Progenitor cell of endocrine pancreas (in vitro differentiated cells): ENCODE results near the gene FBXW8. TPM values are rescaled to one million over a fixed set of nuclear protein-coding genes. Genes with fewer than 3 reads are reported as not detected.

ENCODE experiments used
- DNase-seq: peaks from one replicate; pipeline ENCODE4 v3.0.0; 2021; ENCODE audit warnings: low spot score; ENCODE audit not compliant: unreplicated experiment
- H3K27ac Mint-ChIP-seq: 2 replicates; pipeline ENCODE4 v1.8.0; 2021; ENCODE audit warnings: mild to moderate bottlenecking, moderate library complexity, mixed read lengths
- H3K27me3 Mint-ChIP-seq: 2 replicates; pipeline ENCODE4 v1.8.0; 2021; ENCODE audit warnings: mixed read lengths
- H3K36me3 Mint-ChIP-seq: 2 replicates; pipeline ENCODE4 v1.8.0; 2022; ENCODE audit warnings: mixed read lengths; ENCODE audit not compliant: insufficient read depth
- H3K4me1 Mint-ChIP-seq: 2 replicates; pipeline ENCODE4 v1.8.0; 2021; ENCODE audit warnings: low read depth, mixed read lengths
- H3K4me3 Mint-ChIP-seq: 2 replicates; pipeline ENCODE4 v1.8.0; 2021; ENCODE audit warnings: low read depth, mild to moderate bottlenecking, moderate library complexity, mixed read lengths
- H3K9me3 Mint-ChIP-seq: 2 replicates; pipeline ENCODE4 v1.8.0; 2021; ENCODE audit warnings: low read depth, mixed read lengths
- total RNA-seq: library from RNA; stranded (reverse); gene quantifications from 2 replicates; pipeline ENCODE4 v1.2.1, GENCODE V29; 2021
- TF ChIP-seq, protein P1 (sequence below): fragments of 200-600 bp; sonication (generic); IDR thresholded peaks from one replicate; pipeline ENCODE4 v1.5.0; 2021; ENCODE audit warnings: antibody characterized with exemption, mild to moderate bottlenecking; ENCODE audit not compliant: unreplicated experiment

Gene FBXW8
- total RNA-seq, 1 donor from 2014 or later = 32.6 TPM

DNA sequence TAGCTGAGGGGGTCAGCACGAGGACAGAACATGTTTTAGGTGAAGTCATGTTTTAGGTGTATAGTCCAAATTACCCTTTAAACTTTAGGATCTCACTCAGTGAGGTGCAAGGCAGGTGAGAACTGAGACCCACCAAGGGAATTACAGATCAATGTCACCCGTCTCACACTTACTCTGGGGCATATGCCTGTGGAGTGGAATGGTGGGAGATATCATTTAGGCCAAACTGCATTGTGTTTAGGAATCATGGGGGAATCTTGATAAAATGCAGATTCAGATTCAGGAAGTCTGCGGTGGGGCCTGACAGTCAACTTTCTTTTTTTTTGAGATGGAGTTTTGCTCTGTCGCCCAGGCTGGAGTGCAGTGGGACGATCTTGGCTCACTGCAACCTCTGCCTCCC is 17.8 kb downstream of the FBXW8 start:
- no peak overlapping the region for H3K27ac Mint-ChIP-seq
- DNase-seq = no peak
- peaks cover 26% of the 10 kb centered on the region for H3K36me3 Mint-ChIP-seq
- TF ChIP-seq, protein P1, sequence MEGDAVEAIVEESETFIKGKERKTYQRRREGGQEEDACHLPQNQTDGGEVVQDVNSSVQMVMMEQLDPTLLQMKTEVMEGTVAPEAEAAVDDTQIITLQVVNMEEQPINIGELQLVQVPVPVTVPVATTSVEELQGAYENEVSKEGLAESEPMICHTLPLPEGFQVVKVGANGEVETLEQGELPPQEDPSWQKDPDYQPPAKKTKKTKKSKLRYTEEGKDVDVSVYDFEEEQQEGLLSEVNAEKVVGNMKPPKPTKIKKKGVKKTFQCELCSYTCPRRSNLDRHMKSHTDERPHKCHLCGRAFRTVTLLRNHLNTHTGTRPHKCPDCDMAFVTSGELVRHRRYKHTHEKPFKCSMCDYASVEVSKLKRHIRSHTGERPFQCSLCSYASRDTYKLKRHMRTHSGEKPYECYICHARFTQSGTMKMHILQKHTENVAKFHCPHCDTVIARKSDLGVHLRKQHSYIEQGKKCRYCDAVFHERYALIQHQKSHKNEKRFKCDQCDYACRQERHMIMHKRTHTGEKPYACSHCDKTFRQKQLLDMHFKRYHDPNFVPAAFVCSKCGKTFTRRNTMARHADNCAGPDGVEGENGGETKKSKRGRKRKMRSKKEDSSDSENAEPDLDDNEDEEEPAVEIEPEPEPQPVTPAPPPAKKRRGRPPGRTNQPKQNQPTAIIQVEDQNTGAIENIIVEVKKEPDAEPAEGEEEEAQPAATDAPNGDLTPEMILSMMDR = no peak
- H3K9me3 Mint-ChIP-seq = no peaks in the 10 kb centered on the region
- no peaks in the 10 kb centered on the region for H3K27me3 Mint-ChIP-seq
- H3K4me1 Mint-ChIP-seq = peaks cover 19% of the 10 kb centered on the region
- H3K4me3 Mint-ChIP-seq = no peak overlapping the region

DNA sequence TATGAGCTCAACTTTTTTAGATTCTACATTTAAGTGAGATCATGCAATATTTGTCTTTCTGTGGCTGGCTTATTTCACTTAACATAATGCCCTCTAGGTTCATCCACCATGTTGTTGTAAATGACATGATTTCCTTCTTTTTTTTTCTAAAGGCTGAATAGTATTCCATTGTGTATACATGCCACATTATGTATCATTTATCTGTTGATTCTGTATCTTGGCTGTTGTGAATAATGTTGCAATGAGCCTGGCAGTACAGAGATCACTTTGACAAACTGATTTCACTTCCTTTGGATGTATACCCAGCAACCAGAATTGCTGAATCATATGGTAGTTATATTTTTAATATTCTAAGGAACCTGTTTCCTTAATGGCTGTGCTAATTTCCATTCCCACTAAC is 19.1 kb downstream of the FBXW8 start:
- Mint-ChIP-seq H3K36me3 (peaks cover 28% of the 10 kb centered on the region), H3K27me3 (no peaks in the 10 kb centered on the region), H3K4me3 (no peak overlapping the region), H3K9me3 (no peaks in the 10 kb centered on the region), H3K27ac (no peak overlapping the region), H3K4me1 (peaks cover 13% of the 10 kb centered on the region)
- no peak for DNase-seq
- TF ChIP-seq, protein P1 = no peak

DNA sequence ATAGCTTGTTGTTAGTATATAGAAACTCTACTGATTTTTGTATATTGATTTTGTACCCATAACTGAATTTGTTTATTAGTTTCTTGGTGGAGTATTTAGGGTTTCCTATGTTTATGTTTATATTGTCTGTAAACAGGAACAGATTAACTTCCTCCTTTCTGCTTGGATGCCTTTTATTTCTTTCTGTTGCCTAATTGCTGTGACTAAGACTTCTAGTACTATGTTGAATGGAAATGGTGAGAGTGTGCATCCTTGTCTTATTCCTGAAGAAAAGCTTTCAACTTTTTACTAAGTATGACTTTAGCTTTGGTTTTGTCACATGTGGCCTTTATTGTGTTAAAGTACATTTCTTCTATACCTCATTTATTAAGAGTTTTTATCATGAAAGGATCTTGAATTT is 20.9 kb downstream of the FBXW8 start:
- Mint-ChIP-seq H3K27ac (no peak overlapping the region), H3K27me3 (no peaks in the 10 kb centered on the region), H3K9me3 (peaks cover 7% of the 10 kb centered on the region), H3K4me1 (peaks cover 9% of the 10 kb centered on the region), H3K36me3 (peaks cover 41% of the 10 kb centered on the region), H3K4me3 (no peak overlapping the region)
- TF ChIP-seq, protein P1 = no peak
- DNase-seq = no peak

DNA sequence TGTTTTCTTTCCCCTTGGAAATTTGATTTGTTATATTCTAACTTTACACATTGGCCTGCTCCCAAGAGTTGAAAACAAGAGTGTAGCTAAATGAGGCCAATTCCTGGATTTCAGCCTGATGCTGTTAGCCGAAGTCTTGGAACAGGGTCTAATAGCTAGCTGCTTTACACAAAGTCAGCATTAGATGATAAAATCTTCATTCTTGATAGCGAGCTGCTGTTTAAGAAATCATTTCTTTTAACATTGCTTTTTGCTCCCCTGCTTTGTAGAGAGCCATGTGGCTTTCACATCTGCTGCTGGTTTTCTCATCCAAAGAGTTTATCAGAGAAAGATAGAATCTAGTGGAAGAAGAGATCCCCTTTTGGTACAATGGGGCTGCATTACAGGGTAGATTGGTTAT is 22.3 kb downstream of the FBXW8 start:
- no peak overlapping the region for H3K27ac Mint-ChIP-seq
- TF ChIP-seq, protein P1 = no peak
- H3K4me1 Mint-ChIP-seq = no peaks in the 10 kb centered on the region
- DNase-seq = no peak
- peaks cover 7% of the 10 kb centered on the region for H3K9me3 Mint-ChIP-seq
- peaks cover 45% of the 10 kb centered on the region for H3K36me3 Mint-ChIP-seq
- H3K4me3 Mint-ChIP-seq = no peak overlapping the region
- H3K27me3 Mint-ChIP-seq = no peaks in the 10 kb centered on the region

DNA sequence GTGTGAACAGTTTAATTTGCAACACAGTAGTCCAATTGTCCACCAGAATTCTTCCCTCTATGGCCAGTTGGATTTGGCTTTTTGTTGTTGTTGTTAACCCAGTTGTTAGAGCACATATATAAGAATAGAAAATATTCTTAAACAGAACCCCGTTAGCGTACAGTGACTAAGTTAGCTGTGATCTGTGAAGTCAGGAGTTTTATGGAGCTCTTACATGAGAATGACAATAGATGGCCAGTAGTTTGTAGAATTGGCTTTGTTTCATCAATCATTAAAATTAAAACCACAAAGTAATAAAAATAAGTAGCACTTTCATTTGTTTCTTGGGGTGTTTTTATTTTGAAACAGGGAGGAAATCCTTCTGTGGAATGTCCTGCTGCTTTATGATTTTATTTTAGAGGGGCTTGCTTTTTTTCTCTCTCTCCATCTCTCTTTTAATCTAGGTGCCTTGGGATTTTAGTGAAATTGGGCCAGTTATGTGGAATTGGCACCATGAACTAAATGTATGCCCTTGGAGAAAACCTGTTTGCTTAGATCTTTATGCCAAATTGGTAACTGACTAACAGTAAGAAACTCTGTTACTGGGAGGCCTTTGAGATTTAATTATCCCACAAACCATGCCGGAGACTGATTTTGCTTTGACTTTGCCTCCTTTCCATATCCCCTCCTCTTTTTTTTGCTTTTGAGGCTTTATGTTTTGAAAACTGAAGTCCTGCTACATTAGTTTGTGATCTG is 22.9 kb downstream of the FBXW8 start:
- Mint-ChIP-seq H3K4me1 (no peaks in the 10 kb centered on the region), H3K4me3 (no peak overlapping the region), H3K9me3 (peaks cover 7% of the 10 kb centered on the region), H3K27me3 (no peaks in the 10 kb centered on the region), H3K27ac (no peak overlapping the region), H3K36me3 (peaks cover 42% of the 10 kb centered on the region)
- DNase-seq = no peak
- TF ChIP-seq, protein P1 = no peak
